ENCODE data around the gene CMC2. TPM values are rescaled to one million over a fixed set of nuclear protein-coding genes. Genes with fewer than 3 reads are reported as not detected.

CMC2 gene
- total and polyA plus RNA-seq, 9 of the 15 experiments (the other 6 are each of a cell fraction or from before 2014, with no cell fraction given) = 122 to 501 (median 172) TPM

GRCh38 chr16:80993307-80993706 is 13.4 kb downstream of the CMC2 start (continued):
- TF ChIP-seq FOXP4 (CRISPR knock-in tag; IDR thresholded peaks at IDR 0.05; ENCODE audit: borderline replicate concordance) (no peak), ZFPM2 (CRISPR knock-in tag; IDR thresholded peaks at IDR 0.05) (no peak), KLF1 (tag; IDR thresholded peaks at IDR 0.05) (no peak), ETV6 (IDR thresholded peaks at IDR 0.05; ENCODE audit: borderline replicate concordance in 1 of 2, low read depth in 2 of 2, low read length in 1 of 2) (no peak), ETV6 (CRISPR knock-in tag; IDR thresholded peaks at IDR 0.05; ENCODE audit: borderline replicate concordance) (no peak), ZNF518B (CRISPR knock-in tag; IDR thresholded peaks at IDR 0.05) (no peak), NFE2 (IDR thresholded peaks at IDR 0.05; ENCODE audit: low read depth) (no peak; the same call in 1 of the 2 replicates), ZBED1 (IDR thresholded peaks at IDR 0.05) (no peak), VEZF1 (CRISPR knock-in tag; IDR thresholded peaks at IDR 0.05) (no peak), ZNF695 (CRISPR knock-in tag; IDR thresholded peaks at IDR 0.05) (no peak), ZBTB1 (CRISPR knock-in tag; IDR thresholded peaks at IDR 0.05; ENCODE audit: borderline replicate concordance, low read depth) (no peak), SIX5 (IDR thresholded peaks at IDR 0.05; ENCODE audit: borderline replicate concordance in 1 of 2, insufficient read depth in 1 of 2, low read depth in 1 of 2, low read length in 2 of 2) (no peak), HNRNPLL (IDR thresholded peaks at IDR 0.05; ENCODE audit: low read depth, low read length, poor library complexity, severe bottlenecking) (no peak), ZNF395 (CRISPR knock-in tag; IDR thresholded peaks at IDR 0.05) (no peak), E2F1 (CRISPR knock-in tag; IDR thresholded peaks at IDR 0.05) (no peak), ZNF551 (CRISPR knock-in tag; IDR thresholded peaks at IDR 0.05) (no peak), FOXA1 (IDR thresholded peaks at IDR 0.05; ENCODE audit: borderline replicate concordance) (no peak), ZNF57 (CRISPR knock-in tag; IDR thresholded peaks at IDR 0.05) (no peak), TAF7 (tag; IDR thresholded peaks at IDR 0.05) (no peak), PHTF2 (CRISPR knock-in tag; IDR thresholded peaks at IDR 0.05) (no peak)
